Activated CD4-positive, alpha-beta T cell treated with anti-CD3 and anti-CD28 coated beads, Interleukin-2, amount 10 ng/mL, durations not matched to agents 24 days and 14 days (primary cell): ENCODE data around the gene CDH8. TPM values are rescaled to one million over a fixed set of nuclear protein-coding genes. Genes with fewer than 3 reads are reported as not detected.

Experiments used
- DNase-seq: peaks from one replicate; pipeline ENCODE4 v3.0.0; 2022
- H3K27ac Mint-ChIP-seq: one replicate; pipeline ENCODE4 v1.8.0; 2022; ENCODE audit warnings: mild to moderate bottlenecking, mixed read lengths
- H3K27me3 Mint-ChIP-seq: one replicate; pipeline ENCODE4 v1.8.0; 2022; ENCODE audit warnings: mixed read lengths
- H3K36me3 Mint-ChIP-seq: one replicate; pipeline ENCODE4 v1.8.0; 2022; ENCODE audit warnings: low read depth, mild to moderate bottlenecking, mixed read lengths
- H3K4me1 Mint-ChIP-seq: one replicate; pipeline ENCODE4 v1.8.0; 2021; ENCODE audit warnings: mixed read lengths
- H3K4me3 Mint-ChIP-seq: one replicate; pipeline ENCODE4 v1.8.0; 2022; ENCODE audit warnings: mild to moderate bottlenecking, moderate library complexity, mixed read lengths
- H3K9me3 Mint-ChIP-seq: one replicate; pipeline ENCODE4 v1.8.0; 2021; ENCODE audit warnings: mixed read lengths
- intact Hi-C: fragments of 100-400 bp; cut with micrococcal nuclease; formaldehyde crosslinking; loops from one replicate; pipeline ENCODE4 v1.15.1; 2023
- total RNA-seq: library from RNA; stranded (reverse); gene quantifications from 2 replicates; pipeline ENCODE4 v1.2.3, GENCODE V29; 2022

Gene CDH8
- total RNA-seq, 1 donor from 2014 or later: 0.70 TPM

DNA sequence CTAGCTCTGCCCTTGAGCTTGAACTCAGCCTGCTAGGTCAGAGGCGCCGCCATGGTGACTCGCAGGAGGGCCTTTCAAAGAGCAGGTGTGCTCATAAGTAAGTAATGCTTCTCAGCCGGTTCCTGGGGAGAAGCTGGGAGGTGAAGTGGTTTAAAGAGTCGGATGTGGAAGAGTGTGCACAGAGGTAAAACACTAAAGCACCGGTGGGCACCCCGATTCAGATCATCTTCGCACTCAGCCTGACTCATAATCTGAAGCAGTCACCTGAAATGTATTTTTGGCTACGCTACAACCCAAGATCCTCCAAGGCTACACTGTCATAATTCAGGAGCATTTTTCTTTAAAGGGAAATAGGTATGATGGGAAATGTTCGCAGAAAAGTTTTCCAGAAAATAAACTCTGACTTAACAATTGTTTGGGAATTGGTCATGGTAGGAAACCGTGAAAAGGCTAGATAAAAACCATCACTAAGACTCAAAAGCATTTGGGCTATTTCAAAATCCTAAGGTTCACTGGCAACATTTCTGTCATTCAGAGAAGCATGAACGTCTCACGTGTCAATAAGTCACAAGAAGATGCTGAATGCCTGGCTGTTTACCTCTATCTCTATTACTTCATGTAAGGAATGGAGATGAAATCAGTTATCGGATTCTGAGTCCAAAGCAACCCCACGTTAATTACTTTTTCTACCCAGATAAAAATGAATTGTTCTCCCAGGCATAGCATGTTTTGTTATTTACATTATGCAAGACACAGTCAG lies 17.8 kb downstream of the CDH8 start:
- no peak overlapping the region for H3K4me3 Mint-ChIP-seq
- no peaks in the 10 kb centered on the region for H3K4me1 Mint-ChIP-seq
- no peak overlapping the region for H3K27ac Mint-ChIP-seq

GRCh38 chr16:62014319-62014923 lies 21.8 kb downstream of the CDH8 start:
- Mint-ChIP-seq H3K27ac (no peak overlapping the region), H3K4me1 (no peaks in the 10 kb centered on the region), H3K27me3 (no peaks in the 10 kb centered on the region), H3K36me3 (no peaks in the 10 kb centered on the region), H3K9me3 (no peaks in the 10 kb centered on the region), H3K4me3 (no peak overlapping the region)
- intact Hi-C loops: no loop called here
- no peak for DNase-seq

More for the DNA sequence above, 17.8 kb downstream of the CDH8 start:
- Mint-ChIP-seq H3K36me3 (no peaks in the 10 kb centered on the region), H3K9me3 (no peaks in the 10 kb centered on the region), H3K27me3 (no peaks in the 10 kb centered on the region)
- intact Hi-C loops: no loop called here
- no peak for DNase-seq

DNA sequence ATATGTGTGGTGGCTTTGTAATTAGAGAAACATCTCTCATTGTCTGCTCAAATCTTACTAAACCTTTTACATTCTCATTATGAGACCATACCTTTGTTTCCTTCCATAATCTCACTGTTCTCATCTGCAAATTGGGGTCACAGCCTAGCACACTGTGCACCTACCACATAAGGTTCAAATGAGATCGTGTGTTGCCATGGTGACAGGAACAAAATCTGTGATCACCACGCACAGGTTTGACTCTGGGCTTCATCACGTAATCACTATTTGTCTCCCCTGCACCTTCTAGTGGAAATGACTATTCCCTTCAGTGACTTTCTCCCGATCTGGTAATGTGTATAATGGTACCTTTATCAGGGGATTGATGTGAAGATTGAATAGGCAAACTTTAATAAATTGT lies 26.1 kb downstream of the CDH8 start:
- no peaks in the 10 kb centered on the region for H3K9me3 Mint-ChIP-seq
- intact Hi-C loops: no loop called here
- no peak for DNase-seq
- H3K4me3 Mint-ChIP-seq: no peak overlapping the region
- H3K36me3 Mint-ChIP-seq: no peaks in the 10 kb centered on the region
- H3K27me3 Mint-ChIP-seq: no peaks in the 10 kb centered on the region
- H3K27ac Mint-ChIP-seq: no peak overlapping the region
- no peaks in the 10 kb centered on the region for H3K4me1 Mint-ChIP-seq

GRCh38 chr16:61998460-61998859 lies 37.8 kb downstream of the CDH8 start:
- DNase-seq: no peak
- Mint-ChIP-seq H3K4me3 (no peak overlapping the region), H3K27ac (no peak overlapping the region), H3K27me3 (no peaks in the 10 kb centered on the region), H3K9me3 (peaks cover 3% of the 10 kb centered on the region), H3K36me3 (no peaks in the 10 kb centered on the region), H3K4me1 (no peaks in the 10 kb centered on the region)
- intact Hi-C loops: no loop called here

DNA sequence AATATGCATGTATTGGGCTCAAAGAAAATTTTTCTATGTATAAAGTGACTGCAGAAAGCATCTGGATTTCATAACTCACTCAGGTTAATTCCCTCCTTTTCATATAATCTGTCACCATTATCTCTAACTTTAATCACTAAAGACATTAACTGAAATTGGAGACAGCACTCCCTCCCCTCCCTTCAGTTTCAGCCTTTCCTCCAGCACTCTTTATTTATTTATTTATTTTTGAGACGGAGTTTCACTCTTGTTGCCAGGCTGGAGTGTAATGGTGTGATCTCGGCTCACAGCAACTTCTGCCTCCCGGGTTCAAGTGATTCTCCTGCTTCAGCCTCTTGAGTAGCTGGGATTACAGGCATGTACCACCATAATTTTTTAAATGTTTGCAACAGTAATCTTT lies 43.1 kb downstream of the CDH8 start:
- Mint-ChIP-seq H3K36me3 (no peaks in the 10 kb centered on the region), H3K4me3 (no peak overlapping the region), H3K4me1 (no peaks in the 10 kb centered on the region), H3K27ac (no peak overlapping the region), H3K9me3 (no peaks in the 10 kb centered on the region), H3K27me3 (no peaks in the 10 kb centered on the region)
- intact Hi-C loops: no loop called here
- no peak for DNase-seq

DNA sequence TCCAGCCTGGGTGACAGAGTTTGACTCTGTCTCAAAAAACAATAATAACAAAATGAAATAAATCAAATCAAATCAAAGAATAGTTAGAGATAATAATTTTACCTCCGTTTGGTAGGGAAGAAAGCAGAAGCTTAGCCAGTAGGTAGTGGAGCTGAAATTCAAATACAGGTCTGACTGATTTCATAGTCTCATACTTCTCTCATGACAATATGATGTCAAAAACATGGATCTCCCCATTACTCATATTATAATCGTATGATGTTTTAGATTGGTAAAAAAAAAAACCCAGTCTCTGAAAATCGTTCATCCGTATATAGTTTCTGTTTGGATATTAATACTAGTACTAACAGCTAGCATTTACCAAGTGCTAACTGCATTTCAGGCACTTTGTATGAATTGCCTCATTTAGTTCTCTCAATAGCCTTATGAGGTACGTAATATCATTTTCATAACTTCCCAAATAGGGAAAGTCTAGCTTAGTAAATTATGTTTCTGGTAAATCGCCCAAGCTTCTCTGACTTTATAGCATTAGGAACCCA lies 48.7 kb downstream of the CDH8 start:
- Mint-ChIP-seq H3K36me3 (no peaks in the 10 kb centered on the region), H3K27me3 (no peaks in the 10 kb centered on the region), H3K27ac (no peak overlapping the region), H3K4me1 (no peaks in the 10 kb centered on the region), H3K4me3 (no peak overlapping the region), H3K9me3 (peaks cover 3% of the 10 kb centered on the region)
- no peak for DNase-seq
- intact Hi-C loops: no loop called here

DNA sequence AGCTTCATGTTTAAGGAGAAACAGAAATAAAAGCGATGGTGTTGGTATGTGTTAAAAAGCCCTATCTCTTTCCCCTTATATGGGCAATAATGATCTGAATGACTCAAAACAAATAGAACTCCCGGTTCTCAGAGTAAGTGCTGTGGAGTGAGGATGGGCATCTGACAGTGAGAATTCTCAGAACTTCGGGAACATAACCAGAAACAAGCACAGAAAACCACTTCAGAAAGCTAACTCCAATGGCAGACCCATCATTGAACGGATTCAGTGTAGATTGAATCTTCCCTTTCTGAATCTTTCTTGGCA lies 67.2 kb downstream of the CDH8 start:
- Mint-ChIP-seq H3K9me3 (peaks cover 4% of the 10 kb centered on the region), H3K36me3 (no peaks in the 10 kb centered on the region), H3K4me1 (no peaks in the 10 kb centered on the region), H3K27ac (no peak overlapping the region), H3K4me3 (no peak overlapping the region), H3K27me3 (no peaks in the 10 kb centered on the region)
- no peak for DNase-seq
- intact Hi-C loops: no loop called here

DNA sequence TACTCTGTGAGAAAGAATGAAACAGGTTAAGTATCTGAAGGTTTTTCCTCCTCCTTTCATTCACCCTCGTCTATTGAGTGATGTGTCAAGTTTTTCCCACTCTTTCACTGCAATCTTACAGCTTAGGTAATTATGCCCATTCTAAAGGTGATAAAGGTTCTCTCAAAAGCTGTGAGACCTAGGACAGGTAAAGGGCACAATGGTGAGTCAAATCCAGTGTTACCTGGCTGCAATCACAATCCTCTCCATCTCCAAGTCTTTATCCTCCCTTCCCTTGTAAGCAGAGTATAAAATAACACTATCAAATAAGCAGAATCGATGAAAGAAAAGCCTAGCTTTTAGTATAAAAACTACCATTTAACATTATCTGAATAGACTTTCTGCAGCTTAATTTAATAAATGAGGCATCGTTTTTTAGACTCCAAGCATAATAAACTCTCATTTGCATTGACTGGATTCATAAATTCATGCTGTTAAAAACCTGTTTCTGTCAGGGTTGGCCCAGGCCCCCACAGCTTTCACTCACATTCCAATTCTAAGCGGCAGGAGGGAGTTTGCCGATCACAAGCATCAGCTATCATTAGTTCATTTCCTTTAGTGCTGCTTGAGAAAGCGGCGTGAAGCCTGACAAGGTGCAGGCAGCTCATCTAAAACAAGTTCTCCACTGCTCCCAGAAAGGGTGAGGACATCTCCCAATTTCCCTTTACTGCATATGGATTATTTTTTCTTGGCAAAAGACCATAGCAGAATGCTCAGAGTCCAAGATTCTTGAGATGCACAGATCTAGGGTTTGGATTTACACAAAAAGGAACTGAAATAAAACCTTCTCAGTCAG lies 67.8 kb downstream of the CDH8 start:
- intact Hi-C loops: no loop called here
- no peak overlapping the region for H3K27ac Mint-ChIP-seq
- no peaks in the 10 kb centered on the region for H3K36me3 Mint-ChIP-seq
- no peak for DNase-seq
- H3K27me3 Mint-ChIP-seq: no peaks in the 10 kb centered on the region
- no peak overlapping the region for H3K4me3 Mint-ChIP-seq
- H3K9me3 Mint-ChIP-seq: peaks cover 4% of the 10 kb centered on the region
- H3K4me1 Mint-ChIP-seq: no peaks in the 10 kb centered on the region

DNA sequence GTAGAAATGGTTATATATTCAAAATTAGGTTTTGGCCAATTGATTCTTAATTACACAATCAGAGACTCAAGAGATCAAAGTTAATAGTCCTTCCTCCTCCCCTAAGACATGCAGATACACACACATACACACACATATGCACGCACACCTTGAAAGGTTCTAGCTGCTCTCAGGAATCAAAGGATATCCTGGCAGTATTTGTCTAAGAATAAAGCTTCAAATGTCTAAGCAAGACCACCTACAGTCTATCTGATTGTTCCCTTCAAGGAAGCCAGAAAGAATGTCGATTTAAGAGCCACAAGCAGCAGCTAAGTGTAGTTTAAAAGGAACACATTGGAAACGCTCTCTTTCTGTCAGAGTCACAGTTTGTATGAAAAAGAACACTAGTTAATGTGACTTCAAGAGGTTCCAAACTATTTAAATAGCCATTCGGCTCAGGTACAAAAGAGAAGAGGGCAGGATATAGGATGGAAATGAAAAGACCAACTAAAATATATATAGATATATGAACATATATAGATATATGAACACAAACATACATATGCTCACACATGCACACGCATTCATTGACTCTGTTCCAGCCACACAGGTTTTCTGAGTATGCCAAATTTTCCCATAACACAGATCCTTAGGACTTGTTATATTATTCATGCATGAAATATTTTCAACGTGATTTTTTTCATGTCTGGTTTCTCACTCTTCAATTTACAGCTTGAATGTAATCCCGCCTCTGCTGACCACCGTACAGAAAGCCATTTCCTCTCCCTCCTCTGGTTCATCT lies 79.0 kb downstream of the CDH8 start:
- Mint-ChIP-seq H3K9me3 (peaks cover 4% of the 10 kb centered on the region), H3K36me3 (no peaks in the 10 kb centered on the region), H3K4me1 (no peaks in the 10 kb centered on the region), H3K4me3 (no peak overlapping the region), H3K27ac (no peak overlapping the region), H3K27me3 (no peaks in the 10 kb centered on the region)
- no peak for DNase-seq
- intact Hi-C loops: no loop called here

DNA sequence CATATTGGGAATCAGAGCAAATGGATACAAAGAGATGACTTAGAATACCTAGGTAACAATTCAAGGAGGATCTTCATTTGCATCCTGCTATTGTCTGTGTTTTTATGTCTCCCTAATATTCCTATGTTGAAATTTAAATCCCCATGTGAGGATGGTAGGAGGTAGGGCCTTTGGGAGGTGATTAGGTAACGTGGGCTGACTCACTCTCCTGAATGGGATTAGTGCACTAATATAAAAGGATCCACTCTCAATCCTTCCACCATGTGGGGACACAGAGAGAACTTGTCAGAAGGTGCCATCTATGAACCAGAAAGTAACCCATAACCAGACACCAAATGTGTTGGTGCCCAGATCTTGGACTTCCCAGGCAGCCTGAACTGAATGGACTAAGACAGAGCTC lies 83.4 kb downstream of the CDH8 start:
- Mint-ChIP-seq H3K27ac (no peak overlapping the region), H3K4me1 (no peaks in the 10 kb centered on the region), H3K36me3 (no peaks in the 10 kb centered on the region), H3K4me3 (no peak overlapping the region), H3K27me3 (no peaks in the 10 kb centered on the region), H3K9me3 (peaks cover 9% of the 10 kb centered on the region)
- intact Hi-C loops: no loop called here
- DNase-seq: no peak

DNA sequence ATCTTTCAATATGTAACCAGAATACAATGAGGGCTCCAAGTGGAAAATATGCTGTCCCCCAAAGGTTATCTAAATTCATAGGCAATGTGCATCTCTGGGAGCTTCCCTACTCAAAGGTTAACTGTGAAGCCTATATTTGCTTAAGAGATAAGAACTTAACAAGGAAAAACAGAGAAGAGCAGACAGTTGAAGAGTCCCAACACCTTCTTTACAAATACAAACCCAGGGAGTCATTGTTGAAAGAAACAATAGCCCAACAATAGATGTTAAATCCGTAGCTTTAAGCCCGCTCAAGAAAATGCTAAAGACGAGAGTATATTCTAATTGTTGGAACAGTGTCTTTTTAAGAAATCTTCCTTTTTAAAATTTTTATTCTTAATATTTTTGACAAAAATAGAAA lies 87.8 kb downstream of the CDH8 start:
- Mint-ChIP-seq H3K4me3 (no peak overlapping the region), H3K36me3 (no peaks in the 10 kb centered on the region), H3K9me3 (peaks cover 7% of the 10 kb centered on the region), H3K27ac (no peak overlapping the region), H3K27me3 (no peaks in the 10 kb centered on the region), H3K4me1 (no peaks in the 10 kb centered on the region)
- DNase-seq: no peak
- intact Hi-C loops: no loop called here

- intact Hi-C loops: no loop called here
- H3K36me3 Mint-ChIP-seq: no peaks in the 10 kb centered on the region
- DNase-seq: no peak
- H3K9me3 Mint-ChIP-seq: peaks cover 10% of the 10 kb centered on the region
- H3K27ac Mint-ChIP-seq: no peak overlapping the region
- no peaks in the 10 kb centered on the region for H3K4me1 Mint-ChIP-seq
- no peaks in the 10 kb centered on the region for H3K27me3 Mint-ChIP-seq
- no peak overlapping the region for H3K4me3 Mint-ChIP-seq
Observed at GRCh38 chr16:61946019-61946418, 90.2 kb downstream of the CDH8 start.

DNA sequence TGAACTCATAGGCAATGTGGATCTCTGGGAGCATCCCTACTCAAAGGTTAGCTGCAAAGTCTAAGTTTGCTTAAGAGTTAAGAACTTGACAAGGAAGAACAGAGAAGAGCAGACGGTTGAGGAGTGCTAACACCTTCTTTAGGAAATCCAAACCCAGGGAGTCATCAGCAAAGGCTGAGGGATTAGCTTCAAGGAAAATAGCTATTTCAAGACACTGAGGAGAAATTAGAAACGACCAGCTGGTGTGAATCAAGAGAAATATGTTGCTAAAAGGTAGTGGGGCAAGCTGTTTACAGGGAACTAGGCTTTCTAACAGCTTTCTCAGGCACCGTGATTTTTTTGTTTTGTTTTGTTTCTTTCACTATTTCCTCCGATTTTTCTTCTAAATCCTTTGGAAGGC lies 90.7 kb downstream of the CDH8 start:
- intact Hi-C loops: no loop called here
- no peaks in the 10 kb centered on the region for H3K36me3 Mint-ChIP-seq
- no peaks in the 10 kb centered on the region for H3K27me3 Mint-ChIP-seq
- no peaks in the 10 kb centered on the region for H3K4me1 Mint-ChIP-seq
- H3K4me3 Mint-ChIP-seq: no peak overlapping the region
- no peak overlapping the region for H3K27ac Mint-ChIP-seq
- peaks cover 13% of the 10 kb centered on the region for H3K9me3 Mint-ChIP-seq
- no peak for DNase-seq

DNA sequence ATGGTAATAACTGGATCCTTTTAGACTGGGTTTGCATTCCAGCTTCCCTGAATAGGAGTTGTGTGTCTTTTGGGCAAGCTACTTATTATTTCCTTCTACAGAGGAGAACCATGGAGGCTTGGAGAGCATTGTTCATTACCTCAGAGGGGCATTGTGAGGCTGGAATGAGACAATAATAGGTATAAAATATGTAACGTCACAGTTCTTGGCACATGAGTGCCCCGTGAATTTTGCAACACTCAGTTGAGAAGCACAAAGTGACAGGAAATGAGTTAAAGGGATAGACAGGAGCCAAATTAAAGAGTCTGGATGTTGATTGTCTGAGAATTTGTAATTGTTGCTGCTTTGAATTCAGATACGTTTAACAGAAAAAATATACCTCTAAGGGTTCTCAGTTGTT lies 92.2 kb downstream of the CDH8 start:
- no peaks in the 10 kb centered on the region for H3K4me1 Mint-ChIP-seq

More for the DNA sequence above, 92.2 kb downstream of the CDH8 start:
- Mint-ChIP-seq H3K27me3 (no peaks in the 10 kb centered on the region), H3K36me3 (no peaks in the 10 kb centered on the region), H3K9me3 (peaks cover 13% of the 10 kb centered on the region), H3K4me3 (no peak overlapping the region), H3K27ac (no peak overlapping the region)
- intact Hi-C loops: no loop called here
- DNase-seq: no peak
